Effector CD8-positive, alpha-beta T cell (primary cell): ENCODE results near the gene PLA2G4E.

Source experiments
- DNase-seq: peaks from one replicate; lab custom pipeline; 2025; lab: John Stamatoyannopoulos, UW

The PLA2G4E gene

DNA sequence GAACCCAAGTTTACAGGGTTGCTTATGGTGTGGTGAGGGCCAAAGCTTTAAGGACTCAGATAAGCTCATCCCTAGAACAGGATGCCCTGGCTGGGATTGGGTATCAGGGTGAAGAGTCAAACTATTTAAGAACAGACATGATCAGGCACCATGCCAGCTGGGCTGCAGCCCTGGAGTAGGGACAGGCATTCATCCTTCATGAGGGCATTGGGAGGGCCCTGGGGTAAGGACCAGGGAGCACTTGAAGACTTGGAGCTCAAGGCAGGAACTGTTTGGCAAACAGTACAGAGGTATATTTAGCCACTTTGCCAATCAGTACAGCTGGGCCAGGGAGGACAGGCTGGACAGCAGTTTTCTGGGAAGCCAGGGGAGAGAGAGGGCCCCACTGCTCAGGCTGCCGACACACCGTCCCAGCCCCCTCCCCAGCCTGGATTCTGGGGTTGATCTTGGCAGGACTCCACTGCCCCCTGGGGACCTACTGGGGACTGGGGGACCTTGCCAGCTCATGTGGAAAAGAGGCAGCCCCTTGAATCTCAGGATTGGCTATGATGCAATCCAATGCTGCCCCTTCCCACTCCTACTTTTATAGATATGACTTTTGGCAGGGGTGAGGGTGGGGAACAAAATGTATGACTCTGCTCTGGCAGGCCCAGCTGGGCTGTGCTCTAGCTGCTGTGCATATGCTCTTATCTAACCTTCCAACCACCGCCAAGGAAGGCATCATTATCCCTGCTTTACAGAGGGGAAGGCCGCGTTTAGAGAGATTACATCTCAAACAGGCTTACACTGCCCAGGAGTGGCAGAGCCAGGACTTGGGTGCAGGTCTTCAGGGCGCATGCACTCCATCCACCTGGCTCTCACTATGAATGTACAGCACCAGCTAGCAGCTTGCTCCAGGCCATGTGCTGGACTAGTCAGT lies 2.3 kb downstream of the PLA2G4E start:
- no peak for DNase-seq

DNA sequence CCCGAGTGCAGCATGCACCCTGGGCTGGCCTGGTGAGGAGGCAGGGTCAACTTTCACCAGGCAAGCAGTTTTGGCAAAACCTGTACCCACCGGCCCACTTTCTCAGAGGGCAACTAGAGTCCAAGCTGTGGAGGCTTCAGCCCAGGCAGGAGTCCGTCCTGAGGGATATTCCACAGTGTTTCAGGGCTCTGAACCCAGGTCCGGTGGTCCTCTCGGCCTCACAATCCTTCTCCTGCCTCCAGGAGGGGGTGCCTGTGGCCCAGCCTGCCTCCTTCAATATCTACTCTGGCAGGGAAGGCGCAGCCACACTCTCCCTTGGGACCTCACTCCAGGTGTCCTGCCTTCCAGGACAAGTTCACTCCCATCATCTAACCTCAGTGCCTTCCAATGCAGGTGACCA lies 3.9 kb downstream of the PLA2G4E start:
- DNase-seq = no peak

DNA sequence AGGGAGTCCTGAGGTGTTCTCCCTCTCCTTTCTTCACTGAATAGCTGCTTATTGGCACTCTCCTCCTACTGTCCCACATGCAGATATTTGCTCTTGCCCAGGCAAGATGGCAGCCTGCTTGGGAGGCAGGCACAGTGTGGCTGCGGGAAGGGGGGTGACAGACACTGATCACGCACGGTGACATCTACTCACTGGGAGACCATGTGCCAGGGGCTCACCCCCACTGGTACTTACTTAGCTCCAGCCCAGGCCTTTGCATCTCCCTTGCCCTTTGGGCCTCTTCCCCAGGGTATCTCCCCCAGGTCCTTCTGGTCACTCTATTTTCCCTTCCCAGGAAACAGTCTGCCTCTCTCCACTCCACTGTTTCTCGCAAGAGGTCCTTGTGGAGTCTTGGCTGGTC lies 6.4 kb downstream of the PLA2G4E start:
- no peak for DNase-seq

DNA sequence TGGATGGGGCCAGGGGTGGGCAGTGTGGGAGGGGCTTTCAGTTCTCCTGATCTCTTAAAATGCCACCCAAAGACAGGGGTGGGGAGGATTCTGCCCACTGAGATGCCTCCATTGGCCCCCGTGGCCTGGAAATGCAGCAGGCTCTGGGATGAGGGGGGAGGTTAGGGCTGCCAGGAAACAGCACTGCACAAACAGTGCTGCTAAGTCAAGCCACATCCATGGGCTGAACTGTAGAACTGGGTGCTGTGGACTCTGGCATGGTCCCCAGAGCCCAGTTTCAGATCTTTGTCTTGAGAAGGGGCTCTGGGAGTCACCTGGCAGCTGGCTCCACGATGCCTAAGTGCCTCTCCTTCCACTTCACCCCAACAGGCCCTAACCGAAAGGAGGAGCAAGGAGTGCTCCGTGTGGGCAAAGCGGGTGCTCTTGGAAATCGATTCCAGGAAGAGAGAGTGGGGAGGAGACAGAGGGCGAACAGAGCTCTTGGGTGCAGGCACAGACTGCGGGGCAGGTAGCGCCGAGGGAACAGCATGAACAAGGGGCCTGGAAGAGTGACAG lies 7.8 kb downstream of the PLA2G4E start:
- DNase-seq = no peak

DNA sequence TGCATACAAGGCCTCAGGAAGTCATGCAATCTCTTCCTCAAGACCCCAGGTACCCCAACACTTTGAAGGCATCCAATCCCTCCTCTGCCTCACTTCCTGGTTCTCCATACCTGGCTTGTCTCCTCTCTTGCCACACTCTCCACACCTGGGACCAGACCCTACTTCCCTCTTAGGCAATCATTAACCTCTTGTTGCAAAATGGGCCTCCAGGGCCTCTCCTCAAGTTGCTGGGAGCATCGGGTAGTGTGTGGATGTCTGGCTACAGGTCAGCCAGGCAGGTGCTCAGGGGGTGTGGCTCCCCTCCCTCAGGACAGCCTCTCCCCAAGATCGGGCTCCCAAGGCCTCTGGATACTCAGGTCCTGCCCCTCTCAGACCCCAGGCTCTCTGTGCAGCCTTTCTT lies 8.6 kb downstream of the PLA2G4E start:
- DNase-seq = no peak

DNA sequence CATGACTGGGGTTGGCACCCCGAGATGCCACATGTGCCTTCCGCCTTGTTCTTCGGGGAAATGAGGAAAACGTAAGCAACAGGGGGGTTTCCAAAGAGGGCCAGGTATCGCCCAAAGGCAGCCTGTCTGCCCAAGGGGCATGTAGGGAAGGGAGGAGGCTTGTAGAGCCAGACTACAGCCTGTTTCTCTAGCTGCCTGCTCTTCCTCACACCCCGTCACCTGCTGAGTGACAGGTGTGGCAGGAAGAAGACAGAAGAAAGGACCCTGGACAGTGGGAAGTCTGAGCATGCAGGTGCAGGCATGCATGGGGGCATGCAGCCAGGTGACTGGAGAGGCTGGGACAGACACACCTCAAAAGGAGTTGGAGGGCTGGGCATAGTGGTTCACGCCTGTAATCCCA lies 9.8 kb downstream of the PLA2G4E start:
- DNase-seq = no peak

DNA sequence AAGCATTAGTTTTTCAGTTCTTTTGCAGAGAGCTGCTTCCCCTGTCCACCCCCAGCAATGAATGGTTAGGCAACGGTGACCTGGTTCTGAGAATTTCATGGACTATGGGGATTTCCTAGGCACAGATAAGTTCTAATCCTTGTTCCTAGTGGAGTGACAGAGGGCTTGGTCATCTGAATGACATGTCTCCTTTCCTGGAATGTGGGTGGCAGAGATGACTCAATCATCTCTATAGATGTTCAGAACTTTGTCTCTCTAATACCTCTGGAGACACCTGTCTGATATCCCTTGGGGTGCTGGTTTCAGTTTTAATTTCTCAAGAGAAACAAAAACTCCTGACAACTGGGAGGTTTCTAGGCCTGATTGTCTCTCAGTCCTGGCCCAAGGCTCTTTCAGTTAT lies 10.4 kb downstream of the PLA2G4E start:
- no peak for DNase-seq

DNA sequence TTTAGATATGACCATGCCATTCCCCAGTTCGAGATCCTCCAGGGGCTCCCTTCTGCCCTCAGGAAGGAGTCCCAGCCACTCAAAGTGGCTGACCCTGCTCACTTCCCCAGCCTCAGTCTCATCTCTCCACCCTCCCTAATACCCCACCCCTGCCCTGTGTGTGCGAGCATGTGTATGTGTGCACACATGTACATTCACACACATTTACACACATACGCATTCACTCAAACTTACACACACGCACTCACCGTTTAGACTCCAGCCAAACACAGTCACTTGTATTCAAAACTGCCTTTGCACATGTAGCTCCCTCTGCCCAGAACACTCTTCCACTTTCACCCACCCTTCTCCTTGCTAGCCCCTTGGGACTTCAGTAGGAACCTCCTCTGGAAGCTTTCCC lies 11.4 kb downstream of the PLA2G4E start:
- DNase-seq = no peak

DNA sequence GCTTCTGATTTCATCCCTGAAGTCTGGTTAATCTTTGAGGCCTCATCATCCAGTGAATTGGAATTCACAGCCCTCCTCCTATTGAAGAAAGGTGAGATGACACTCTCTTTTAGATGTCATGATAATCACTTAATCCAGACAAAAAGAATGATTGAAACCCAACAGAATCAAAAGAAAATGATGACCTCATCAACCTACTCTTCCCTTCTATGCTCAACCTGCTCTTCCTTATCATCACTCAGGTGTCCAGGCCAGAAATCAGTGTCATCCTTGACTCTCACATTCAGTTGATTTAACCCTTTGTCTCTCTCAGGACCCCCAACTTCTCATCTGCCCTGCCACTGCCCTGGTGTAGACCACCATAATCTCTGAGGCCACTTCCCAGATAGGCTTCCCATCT lies 11.8 kb downstream of the PLA2G4E start:
- no peak for DNase-seq

DNA sequence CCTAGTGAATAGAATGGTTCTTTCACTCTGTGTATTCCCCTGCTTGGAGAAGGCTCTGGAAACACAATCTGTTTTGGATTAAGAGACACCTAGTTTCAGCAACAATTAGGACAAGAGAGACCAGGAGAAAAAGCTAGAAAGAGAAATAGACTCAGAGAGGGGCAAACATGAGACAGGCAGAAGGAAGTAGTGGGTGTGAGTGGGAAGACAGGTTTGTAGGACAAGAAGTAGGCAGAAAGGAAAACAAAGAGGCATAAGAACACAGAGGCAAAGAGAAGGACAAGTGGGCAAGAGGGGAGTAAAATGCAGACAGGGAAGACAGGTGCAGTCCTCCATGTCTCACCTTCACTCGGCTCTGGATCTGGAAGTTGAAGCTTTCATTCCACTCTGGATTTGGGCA lies 13.5 kb downstream of the PLA2G4E start:
- no peak for DNase-seq

DNA sequence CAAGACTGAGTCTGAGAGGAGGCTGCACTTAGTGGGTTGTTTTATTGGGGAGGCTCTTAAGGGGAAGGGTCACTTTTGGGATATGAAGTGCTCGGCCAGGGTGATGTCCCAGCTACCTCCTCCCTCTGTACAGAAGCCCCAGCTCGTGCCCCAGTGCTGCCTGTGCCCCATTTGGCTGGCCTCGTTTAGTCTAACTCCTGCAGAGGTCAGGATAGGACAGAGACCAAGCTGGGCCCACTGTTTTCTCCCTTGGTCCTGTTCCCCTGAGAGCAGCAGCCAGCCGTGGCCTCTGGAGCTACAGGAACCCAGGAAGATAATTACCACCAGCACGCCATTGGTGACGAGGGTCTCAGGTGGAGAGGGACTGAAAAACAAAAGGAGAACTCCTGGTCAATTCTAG lies 18.5 kb downstream of the PLA2G4E start:
- DNase-seq = no peak

DNA sequence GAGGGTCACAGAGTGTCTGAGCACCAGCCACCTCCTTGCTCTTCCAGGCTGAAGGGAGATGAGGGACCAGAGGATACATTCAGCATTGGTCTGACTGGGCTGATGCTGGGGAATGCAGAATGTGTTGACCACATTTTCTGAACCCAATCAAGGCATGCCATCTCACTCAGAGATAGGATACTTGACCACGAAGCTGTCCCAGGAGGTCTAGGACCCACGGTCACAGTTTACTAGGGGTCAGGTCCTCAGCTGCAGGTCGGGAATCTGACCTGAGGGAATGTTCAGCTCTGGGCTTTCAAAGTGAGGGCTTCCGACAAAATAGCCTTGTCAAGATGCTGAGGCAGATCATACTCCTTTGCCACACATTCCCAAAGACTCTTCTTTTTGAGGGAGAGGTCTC lies 19.6 kb downstream of the PLA2G4E start:
- DNase-seq = no peak

DNA sequence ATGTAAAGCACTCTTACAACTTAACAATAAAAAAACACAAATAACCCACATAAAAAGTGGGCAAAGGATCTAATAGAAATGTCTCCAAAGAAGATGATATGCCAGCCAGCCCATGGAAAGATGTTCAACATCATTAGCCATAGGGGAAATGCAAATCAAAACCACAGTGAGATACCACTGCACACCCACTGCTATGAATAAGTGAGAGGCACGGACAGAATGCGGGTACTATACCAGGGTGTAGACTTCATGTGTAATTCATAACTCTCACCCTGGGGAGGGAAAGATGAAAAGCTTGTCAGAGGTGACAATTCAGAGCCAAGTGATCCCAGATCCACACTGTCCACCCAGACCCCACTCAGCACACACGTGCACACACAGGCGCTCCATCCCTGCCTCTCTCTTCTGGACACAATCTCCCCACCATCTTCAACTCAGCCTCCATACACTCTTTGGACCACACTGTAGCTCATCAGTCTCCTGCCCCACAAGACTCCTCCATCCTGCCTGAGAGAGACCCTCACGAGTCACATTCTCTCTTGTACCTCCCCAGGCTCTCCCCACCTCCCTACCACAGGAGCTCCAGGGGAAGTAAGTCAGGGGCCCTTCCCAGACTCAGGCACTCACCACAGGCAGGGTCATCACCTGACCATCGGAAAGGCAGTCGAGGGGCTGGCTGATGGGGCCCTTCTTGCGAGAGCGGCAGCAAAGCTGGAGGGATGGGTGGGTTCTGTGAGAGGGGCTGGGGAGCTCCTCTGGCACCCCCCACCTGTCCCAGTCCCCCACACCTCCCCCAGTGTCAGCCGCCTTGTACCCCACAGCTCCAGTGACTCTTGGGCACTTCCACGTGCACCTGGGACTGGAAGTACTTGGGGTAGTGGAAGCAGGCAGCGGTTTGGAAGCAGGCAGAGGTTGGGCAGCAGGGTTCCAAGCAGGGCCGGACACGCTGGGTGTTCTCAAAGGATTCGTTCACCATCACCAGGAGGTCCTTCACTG lies 21.3 kb downstream of the PLA2G4E start:
- no peak for DNase-seq

DNA sequence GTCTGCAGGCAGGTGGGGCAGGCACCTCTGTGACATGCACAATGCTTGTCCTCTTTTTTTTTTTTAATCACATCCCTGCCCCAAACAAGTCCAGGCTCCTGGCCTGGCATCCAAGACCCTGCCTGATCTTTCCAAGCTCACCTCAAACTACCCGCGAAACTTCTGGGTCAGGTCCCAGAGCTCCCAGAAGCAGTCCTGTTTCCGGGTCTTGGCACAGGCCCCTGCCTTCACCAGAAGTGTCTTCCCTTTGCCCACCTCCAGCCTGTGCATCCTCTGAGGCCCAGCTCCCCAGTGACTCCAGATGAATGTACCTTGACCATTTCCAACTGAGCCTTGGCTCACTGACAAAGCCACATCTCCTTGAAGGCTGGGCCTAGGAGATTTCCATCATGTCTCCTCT lies 23.0 kb downstream of the PLA2G4E start:
- no peak for DNase-seq

DNA sequence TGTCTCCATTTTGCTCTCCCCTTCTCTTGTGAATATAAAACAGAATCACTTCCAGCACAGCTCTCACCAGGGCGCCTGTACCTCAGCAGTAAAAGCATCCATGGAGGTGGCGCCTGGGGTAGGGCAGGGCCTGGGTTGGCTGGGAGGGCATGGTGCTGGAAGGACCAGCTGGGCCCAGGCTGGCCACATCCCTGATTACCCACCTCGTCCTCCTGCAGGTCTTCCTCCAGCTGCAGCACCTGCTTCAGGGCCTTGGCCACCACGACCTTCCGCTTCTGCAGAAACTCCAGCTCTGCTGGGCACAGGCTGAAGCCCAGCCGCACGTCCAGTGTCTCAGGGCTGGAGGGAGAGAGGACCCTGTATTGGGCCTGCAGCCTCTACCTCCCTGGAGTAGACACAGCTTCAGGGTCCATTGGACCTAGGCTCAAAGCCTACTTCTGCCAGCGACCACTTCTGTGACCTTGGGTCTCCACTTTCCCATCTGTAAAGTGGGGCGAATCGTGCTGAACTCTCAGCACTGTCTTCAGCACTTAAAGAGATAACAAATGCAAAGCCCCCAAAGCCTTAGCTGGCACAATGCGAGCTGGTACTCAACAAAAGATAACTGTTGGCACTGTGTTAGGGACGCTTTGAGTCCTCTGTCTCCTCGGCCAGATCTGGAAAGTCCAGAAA lies 23.8 kb downstream of the PLA2G4E start:
- no peak for DNase-seq

DNA sequence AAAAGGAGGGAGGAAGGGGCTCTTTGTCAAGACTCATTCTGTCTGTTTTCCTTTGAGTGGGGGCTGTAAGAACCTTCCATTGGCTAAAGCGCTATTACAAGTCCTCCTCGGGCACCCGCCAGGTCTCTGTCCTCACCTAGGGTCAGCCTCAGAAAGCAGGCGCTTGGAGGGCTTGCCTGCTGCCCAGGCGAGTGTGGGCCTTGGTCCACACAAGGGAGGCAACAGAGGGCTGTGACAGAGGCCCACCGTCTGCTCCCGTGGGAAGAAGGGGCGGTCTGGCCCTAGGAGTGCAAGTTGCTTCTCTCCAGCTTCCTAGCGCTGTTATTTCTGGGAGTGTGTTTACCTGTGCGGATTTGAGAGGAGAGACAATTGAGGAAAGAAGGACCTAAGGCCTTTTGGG lies 24.5 kb downstream of the PLA2G4E start:
- no peak for DNase-seq

DNA sequence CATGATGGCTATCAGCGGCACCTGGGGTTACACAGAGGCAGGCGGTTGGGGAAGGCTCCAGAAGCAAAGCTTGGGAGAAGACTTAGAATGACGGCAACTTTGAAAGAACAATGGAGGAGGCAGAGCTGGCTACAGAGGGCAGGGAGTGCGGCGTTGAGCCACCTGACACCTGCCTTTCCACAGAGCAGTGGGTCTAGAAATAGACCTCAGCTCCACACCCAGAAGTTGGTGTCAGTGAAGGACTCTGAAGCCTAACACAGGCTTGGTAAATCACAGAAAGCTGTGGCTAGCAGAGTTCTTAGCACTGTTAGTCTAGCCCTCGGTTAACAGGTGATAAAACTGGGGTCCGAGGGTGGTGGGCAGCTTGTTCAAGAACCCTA lies 25.4 kb downstream of the PLA2G4E start:
- no peak for DNase-seq

DNA sequence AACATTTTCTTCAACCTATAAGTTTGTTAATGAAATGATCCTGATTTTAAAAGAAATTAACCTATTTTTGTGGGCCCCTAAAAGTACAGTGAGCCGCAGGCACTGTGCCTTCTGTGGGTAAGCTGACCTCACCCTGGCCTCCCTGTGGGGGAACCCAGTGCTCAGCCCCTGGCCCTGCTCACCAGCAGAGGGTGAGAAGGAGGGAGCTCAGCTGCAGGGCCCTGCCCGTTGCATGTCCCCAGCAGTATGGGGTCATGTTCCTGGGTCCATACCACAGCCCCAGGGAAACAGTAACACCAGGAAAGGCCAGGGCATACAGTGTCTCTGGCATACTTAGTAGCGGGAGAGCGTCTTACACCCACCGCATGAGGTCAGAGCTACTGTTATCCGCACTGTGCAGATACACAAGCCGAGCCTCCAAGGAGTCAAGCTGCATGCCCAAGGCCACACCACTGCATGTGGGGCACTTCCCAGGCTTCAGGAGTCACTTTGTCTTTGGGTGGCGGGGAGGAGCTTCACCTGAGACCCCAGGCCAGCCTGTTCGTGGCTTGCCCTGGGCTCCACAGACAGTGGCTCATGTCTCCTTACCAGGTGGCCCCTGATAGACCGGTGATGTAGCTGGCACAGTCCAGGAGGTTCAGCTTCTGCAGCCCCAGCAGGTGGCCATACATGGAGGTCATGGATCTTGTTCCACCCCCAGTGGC lies 25.9 kb downstream of the PLA2G4E start:
- no peak for DNase-seq

DNA sequence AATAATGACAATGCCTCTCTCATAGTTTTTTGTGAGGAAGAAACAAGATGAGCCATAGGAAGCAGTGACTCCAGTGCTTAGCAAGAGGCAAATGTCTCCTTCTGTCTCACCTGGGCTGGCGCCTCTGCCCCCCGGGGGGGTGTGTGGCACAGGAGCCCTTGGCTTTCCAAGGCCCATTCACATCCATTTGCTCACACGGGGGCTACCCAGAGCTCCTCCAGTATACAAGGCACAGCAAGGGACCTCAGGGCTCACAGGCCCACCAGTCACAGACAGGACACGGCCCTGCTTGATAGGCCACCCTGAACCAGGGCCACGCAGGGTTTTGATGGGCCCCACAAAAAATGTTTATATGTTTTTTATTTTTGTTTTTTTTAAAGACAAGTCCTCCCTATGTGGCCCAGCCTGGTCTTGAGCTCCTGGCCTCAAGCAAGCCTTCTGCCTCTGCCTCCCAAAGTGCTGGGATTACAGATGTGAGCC lies 26.6 kb downstream of the PLA2G4E start:
- DNase-seq = no peak

DNA sequence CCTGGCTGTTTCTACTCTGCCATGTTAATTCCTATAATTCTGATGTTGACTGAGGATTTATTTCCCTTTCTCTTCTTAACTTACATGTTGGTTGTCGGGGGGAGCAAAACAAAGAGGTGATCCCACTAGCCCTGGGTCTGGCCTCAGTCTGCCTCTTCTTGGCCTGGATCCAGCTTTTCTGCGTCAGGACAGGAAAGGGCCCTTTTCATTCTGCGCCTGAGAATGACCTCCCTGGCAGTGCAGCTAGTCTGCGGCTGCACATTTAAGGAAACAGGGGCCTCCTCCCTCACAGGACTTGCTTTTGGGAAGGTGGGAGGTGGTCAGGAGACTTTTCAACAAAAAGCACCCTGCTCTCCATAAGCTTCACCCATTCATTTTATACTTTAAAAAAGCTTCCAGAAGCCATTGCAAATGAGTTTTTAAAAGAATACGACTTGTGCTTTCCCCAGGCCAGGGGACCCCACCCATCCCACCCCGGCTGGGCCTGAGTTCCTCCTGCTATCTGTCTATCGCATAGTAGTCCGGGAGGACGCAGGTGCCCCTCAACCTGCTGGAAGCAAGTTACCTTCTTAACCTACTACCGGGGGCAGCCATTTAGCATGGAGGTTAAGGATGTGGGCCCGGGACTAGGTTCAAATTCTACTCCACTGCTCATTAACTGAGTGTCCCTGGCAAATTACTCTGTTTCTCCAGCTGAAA lies 27.2 kb downstream of the PLA2G4E start:
- no peak for DNase-seq

DNA sequence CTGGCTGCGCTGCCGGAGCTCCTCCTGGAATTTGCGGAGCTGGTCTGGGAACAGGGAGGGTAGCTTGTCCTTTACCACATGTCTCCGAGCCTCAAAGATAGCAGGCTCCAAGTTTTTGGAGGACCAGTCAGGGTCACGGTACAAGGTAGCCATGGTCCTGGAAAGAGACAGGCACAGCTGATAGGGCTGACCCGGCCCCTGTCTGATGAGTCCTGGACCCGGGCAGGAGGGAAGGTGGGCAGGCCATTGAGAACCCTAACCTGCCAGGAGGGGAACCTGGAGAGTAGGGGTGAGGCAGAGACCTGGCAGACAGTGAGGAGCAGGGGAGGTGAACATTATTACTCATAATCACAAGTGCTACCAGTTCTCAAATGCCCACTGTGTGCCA lies 28.0 kb downstream of the PLA2G4E start:
- no peak for DNase-seq
